Psoas muscle (tissue), 8 donors: ENCODE measurements around the gene P2RY13. TPM values are rescaled to one million over a fixed set of nuclear protein-coding genes. Genes with fewer than 3 reads are reported as not detected.
A peak's percentile ranks its signal among the peaks of the same experiment; 100 is the strongest.

Experiments
- ATAC-seq, 4 donors: fragments of 200-7000 bp; cut with Tn5 transposase; one replicate each; pipeline ENCODE4 v1.9.1; 2020; ENCODE audit warnings: moderate library complexity in 3 of 4, mild to moderate bottlenecking in 2 of 4
- DNase-seq, 2 donors: peaks; one replicate each; pipeline ENCODE4 v3.0.0-alpha.2; 2020
- H3K27ac ChIP-seq: fragments of 200-600 bp; one replicate; pipeline ENCODE4 v1.8.0; 2022
- H3K27me3 ChIP-seq, 3 donors: fragments of 200-600 bp in 1 of 3; one replicate each; pipeline versions ENCODE4 v1.6.1 to v1.8.0; 2013 to 2022; ENCODE audit warnings: low read length in 2 of 3, mild to moderate bottlenecking in 2 of 3, moderate library complexity in 1 of 3; ENCODE audit not compliant: insufficient read depth in 3 of 3
- H3K36me3 ChIP-seq, 2 donors: fragments of 200-600 bp in 1 of 2; one replicate each; pipeline versions ENCODE4 v1.6.1 to v1.8.0; 2013 to 2022; ENCODE audit warnings: low read depth in 1 of 2, mild to moderate bottlenecking in 1 of 2, moderate library complexity in 1 of 2; ENCODE audit not compliant: insufficient read depth in 1 of 2
- H3K4me1 ChIP-seq: fragments of 200-600 bp; one replicate; pipeline ENCODE4 v1.8.0; 2022
- H3K4me3 ChIP-seq: fragments of 200-600 bp; one replicate; pipeline ENCODE4 v1.8.0; 2022; ENCODE audit warnings: mild to moderate bottlenecking
- H3K9me3 ChIP-seq: fragments of 200-600 bp; one replicate; pipeline ENCODE4 v1.8.0; 2022
- CTCF ChIP-seq: fragments of 200-600 bp; IDR thresholded peaks from one replicate; pipeline ENCODE4 v1.8.0; 2022; ENCODE audit warnings: antibody characterized with exemption
- whole genome bisulfite sequencing, 3 donors: extraction: QIAGEN DNeasy Blood & Tissue Kit; methylation state at CpG; one replicate each; pipeline versions ENCODE4 v1.1.6 to v1.1.7; 2013; 5-methylcytosine and 5-hydroxymethylcytosine counted together
- intact Hi-C, 2 donors: fragments of 100-400 bp; cut with DNase I; formaldehyde crosslinking; loops; one replicate each; pipeline versions ENCODE4 v1.11.0 to v1.14.2; 2022
- polyA plus RNA-seq, 3 donors: library from polyadenylated mRNA; stranded (reverse); fragments of 200-250 nt; gene quantifications; one replicate each; pipeline ENCODE4 v1.2.3, GENCODE V29; 2013
- total RNA-seq, 4 donors: library from RNA; stranded (reverse); fragmentation: NEBNext Ultra II Directional in 2 of 4; extraction: Animal tissue kit (Norgen Biotek cat#: 25700) in 2 of 4; gene quantifications; one replicate each; pipeline versions ENCODE4 v1.2.1 to v1.2.4, GENCODE V29; 2021 to 2023
- donor health status: healthy with polysubstance abuse.
- donor health status: DM: no; HTN: no; CAD: no; lungs with moderate emphysema.
- donor health status: Bipolar disorder and iron deficiency.
- donor health status: healthy.
- donor health status: DM: yes; HTN: yes; CAD: no.
- donor health status: DM: no; HTN: no; CAD: no.
- donor health status: DM: no; HTN: no; CAD: no.
- donor health status: DM: yes; HTN: yes; CAD: no.

P2RY13 gene
- total and polyA plus RNA-seq, 7 donors = 0.03 to 0.88 (median 0.28) TPM

- H3K4me3 ChIP-seq = peak overlapping the region; percentile 12
- ATAC-seq (no peak), DNase-seq (no peak)
- H3K27ac ChIP-seq = no peak overlapping the region
- no peaks in the 10 kb centered on the region for H3K9me3 ChIP-seq
- H3K36me3 ChIP-seq = no peaks in the 10 kb centered on the region
- no peak for TF ChIP-seq CTCF
- 40 to 41% (median 40%) methylated on average over 2 of the region's 2 CpGs for WGBS, 3 donors
- no peaks in the 10 kb centered on the region for H3K4me1 ChIP-seq
- no peaks in the 10 kb centered on the region for H3K27me3 ChIP-seq
- intact Hi-C loops = no loop called here
Measured at GRCh38 chr3:151345859-151346258, 16.5 kb upstream of the P2RY13 start.

- no peak overlapping the region for H3K4me3 ChIP-seq
- H3K4me1 ChIP-seq = no peaks in the 10 kb centered on the region
- whole genome bisulfite sequencing, 3 donors = 45 to 68% (median 53%) methylated on average over 2 of the region's 2 CpGs
- intact Hi-C loops = no loop called here
- ATAC-seq (no peak), DNase-seq (no peak)
- H3K9me3 ChIP-seq = no peaks in the 10 kb centered on the region
- no peaks in the 10 kb centered on the region for H3K27me3 ChIP-seq
- no peaks in the 10 kb centered on the region for H3K36me3 ChIP-seq
- H3K27ac ChIP-seq = no peak overlapping the region
- TF ChIP-seq CTCF = no peak
Measured at GRCh38 chr3:151331696-151332095, 2.3 kb upstream of the P2RY13 start.

GRCh38 chr3:151330899-151331298 lies 1.6 kb upstream of the P2RY13 start:
- no peak overlapping the region for H3K27ac ChIP-seq
- H3K36me3 ChIP-seq = no peaks in the 10 kb centered on the region
- no peak for DNase-seq
- ATAC-seq = no peak
- no peaks in the 10 kb centered on the region for H3K27me3 ChIP-seq
- no peak for TF ChIP-seq CTCF
- H3K4me1 ChIP-seq = no peaks in the 10 kb centered on the region
- intact Hi-C loops = no loop called here
- no peaks in the 10 kb centered on the region for H3K9me3 ChIP-seq
- no peak overlapping the region for H3K4me3 ChIP-seq

- WGBS, 3 donors = 62 to 77% (median 69%) methylated on average over 4 of the region's 4 CpGs
- ATAC-seq (no peak), DNase-seq (no peak)
- TF ChIP-seq CTCF = no peak
- H3K4me1 ChIP-seq = no peaks in the 10 kb centered on the region
- no peaks in the 10 kb centered on the region for H3K36me3 ChIP-seq
- H3K4me3 ChIP-seq = no peak overlapping the region
- intact Hi-C loops = no loop called here
- H3K9me3 ChIP-seq = no peaks in the 10 kb centered on the region
- no peaks in the 10 kb centered on the region for H3K27me3 ChIP-seq
- H3K27ac ChIP-seq = no peak overlapping the region
Measured at GRCh38 chr3:151330379-151330778, 1.0 kb upstream of the P2RY13 start.

GRCh38 chr3:151328298-151328995 lies 902 bp downstream of the P2RY13 start:
- Histone ChIP-seq H3K36me3 (no peaks in the 10 kb centered on the region), H3K4me3 (peak overlapping the region; percentile 23), H3K27me3 (no peaks in the 10 kb centered on the region), H3K4me1 (no peaks in the 10 kb centered on the region), H3K9me3 (no peaks in the 10 kb centered on the region), H3K27ac (no peak overlapping the region)
- 56 to 68% (median 61%) methylated on average over 10 of the region's 10 CpGs for WGBS, 3 donors
- no peak for TF ChIP-seq CTCF
- DNase-seq (no peak), ATAC-seq (peak in 2 of 4 donors; percentile 25 to 30)
- intact Hi-C loops = loop anchor here in 1 of 2 donors (5.0 kb wide), 1 partner anchor 101 kb away; no protein-coding TSS in a partner anchor
